HepG2 (cell line): Measurements from ENCODE around the gene ZNF624. TPM values are rescaled to one million over a fixed set of nuclear protein-coding genes. Genes with fewer than 3 reads are reported as not detected.
A peak's percentile ranks its signal among the peaks of the same experiment; 100 is the strongest.

ENCODE experiments used
- CC2D1A ChIP-seq: sonication (generic); formaldehyde crosslinking; IDR thresholded peaks from 2 replicates; pipeline ENCODE4 v1.8.1; 2023; ENCODE audit warnings: mild to moderate bottlenecking, missing genetic modification reagents
- ELF3 ChIP-seq: IDR thresholded peaks from 2 replicates; pipeline ENCODE4 v1.6.1; 2016; ENCODE audit warnings: missing genetic modification reagents, missing compliant biosample characterization
- MIER3 ChIP-seq: IDR thresholded peaks from 2 replicates; pipeline ENCODE4 v1.6.1; 2016; ENCODE audit warnings: missing compliant biosample characterization, borderline replicate concordance
- MXD4 ChIP-seq: IDR thresholded peaks from 2 replicates; pipeline ENCODE4 v1.6.1; 2016; ENCODE audit warnings: mild to moderate bottlenecking, missing biosample characterization, missing genetic modification reagents
- MXI1 ChIP-seq: IDR thresholded peaks from 3 replicates; pipeline ENCODE4 v1.6.1; 2012; ENCODE audit warnings: low read depth, low read length, inconsistent platforms, borderline replicate concordance
- NFIC ChIP-seq: IDR thresholded peaks from 2 replicates; pipeline ENCODE4 v1.6.1; 2012; ENCODE audit warnings: mild to moderate bottlenecking, low read length, inconsistent platforms
- RAD51 ChIP-seq: fragments of 450-650 bp; IDR thresholded peaks from 2 replicates; pipeline ENCODE4 v1.6.1; 2016; ENCODE audit warnings: borderline replicate concordance
- RBFOX2 ChIP-seq: fragments of 200-400 bp; formaldehyde crosslinking; IDR thresholded peaks from 2 replicates; pipeline ENCODE4 v1.6.1; 2017; ENCODE audit warnings: low read depth, mild to moderate bottlenecking, low read length
- RFXANK ChIP-seq: IDR thresholded peaks from 2 replicates; pipeline ENCODE4 v1.6.1; 2016
- RORA ChIP-seq: sonication (generic); formaldehyde crosslinking; IDR thresholded peaks from 2 replicates; pipeline ENCODE4 v1.5.0; 2020; ENCODE audit warnings: mild to moderate bottlenecking, missing genetic modification reagents, moderate library complexity
- SMC3 ChIP-seq: IDR thresholded peaks from 2 replicates; pipeline ENCODE4 v1.6.1; 2011; ENCODE audit warnings: low read length, improper control_type of control experiment
- TAF15 ChIP-seq: fragments of 200-400 bp; formaldehyde crosslinking; IDR thresholded peaks from one replicate; pipeline ENCODE4 v1.6.1; 2018; ENCODE audit warnings: mild to moderate bottlenecking, low read depth, low read length; ENCODE audit not compliant: poor library complexity, severe bottlenecking
- TARDBP ChIP-seq: sonication (generic); formaldehyde crosslinking; IDR thresholded peaks from 2 replicates; pipeline ENCODE4 v1.8.0; 2022; ENCODE audit warnings: mild to moderate bottlenecking, missing genetic modification reagents
- TEAD2 ChIP-seq: sonication (generic); formaldehyde crosslinking; IDR thresholded peaks from 2 replicates; pipeline ENCODE4 v1.9.0; 2021; ENCODE audit warnings: missing genetic modification reagents
- TGIF2 ChIP-seq: IDR thresholded peaks from 2 replicates; pipeline ENCODE4 v1.6.1; 2016; ENCODE audit warnings: control low read depth, missing compliant biosample characterization
- ZC3H4 ChIP-seq: sonication (generic); formaldehyde crosslinking; IDR thresholded peaks from 2 replicates; pipeline ENCODE4 v1.4.0; 2020; ENCODE audit warnings: missing genetic modification reagents, borderline replicate concordance
- ZNF12 ChIP-seq: sonication (generic); formaldehyde crosslinking; IDR thresholded peaks from 2 replicates; pipeline ENCODE4 v1.5.0; 2020; ENCODE audit warnings: missing genetic modification reagents
- ZNF33B ChIP-seq: sonication (generic); formaldehyde crosslinking; IDR thresholded peaks from 2 replicates; pipeline ENCODE4 v1.5.1; 2020; ENCODE audit warnings: mild to moderate bottlenecking, missing genetic modification reagents
- ZNF503 ChIP-seq: sonication (generic); formaldehyde crosslinking; IDR thresholded peaks from 2 replicates; pipeline ENCODE4 v1.4.0; 2020; ENCODE audit warnings: missing genetic modification reagents
- ZNF562 ChIP-seq: sonication (generic); formaldehyde crosslinking; IDR thresholded peaks from 2 replicates; pipeline ENCODE4 v1.8.0; 2022; ENCODE audit warnings: missing genetic modification reagents, borderline replicate concordance
- ZNF768 ChIP-seq: sonication (generic); formaldehyde crosslinking; IDR thresholded peaks from 2 replicates; pipeline ENCODE4 v1.4.0; 2020; ENCODE audit warnings: missing genetic modification reagents
- ZNF800 ChIP-seq: sonication (generic); formaldehyde crosslinking; IDR thresholded peaks from 2 replicates; pipeline ENCODE4 v1.4.0; 2020; ENCODE audit warnings: missing genetic modification reagents
- polyA plus RNA-seq, 8 experiments: library from polyadenylated mRNA; depleted of rRNA in 3 of 8; stranded (reverse) in 7 of 8; unstranded in 1 of 8; fragments of >200 nt; fragmentation: Illumina TruSeq in 4 of 8; extraction: Trizol in 4 of 8; gene quantifications; 2 replicates each; pipeline versions ENCODE4 v1.2.1 to v1.2.3, GENCODE V29; 2011 to 2016; ENCODE audit warnings: low read depth in 4 of 8, missing spikeins in 1 of 8, mixed read lengths in 1 of 8; ENCODE audit not compliant: insufficient read depth in 1 of 8
- total RNA-seq, 5 experiments: library from RNA; depleted of rRNA; stranded (reverse); fragments of >200 nt; fragmentation: Illumina TruSeq; extraction: Trizol; gene quantifications; 2 replicates each; pipeline ENCODE4 v1.2.3, GENCODE V29; 2016; ENCODE audit warnings: low read depth in 1 of 5
- TF ChIP-seq, protein P1 (sequence below): sonication (generic); formaldehyde crosslinking; IDR thresholded peaks from 2 replicates; pipeline ENCODE4 v1.4.0; 2020; ENCODE audit warnings: mild to moderate bottlenecking, missing genetic modification reagents
- TF ChIP-seq, protein P2 (sequence below): sonication (generic); formaldehyde crosslinking; IDR thresholded peaks from 2 replicates; pipeline ENCODE4 v1.4.0; 2020; ENCODE audit warnings: missing genetic modification reagents, mild to moderate bottlenecking, borderline replicate concordance

ZNF624 gene
- total and polyA plus RNA-seq, 2 of the 13 experiments (the other 11 are each of a cell fraction or from before 2014, with no cell fraction given): 0.75 to 3.5 TPM

- TF ChIP-seq, protein P1, sequence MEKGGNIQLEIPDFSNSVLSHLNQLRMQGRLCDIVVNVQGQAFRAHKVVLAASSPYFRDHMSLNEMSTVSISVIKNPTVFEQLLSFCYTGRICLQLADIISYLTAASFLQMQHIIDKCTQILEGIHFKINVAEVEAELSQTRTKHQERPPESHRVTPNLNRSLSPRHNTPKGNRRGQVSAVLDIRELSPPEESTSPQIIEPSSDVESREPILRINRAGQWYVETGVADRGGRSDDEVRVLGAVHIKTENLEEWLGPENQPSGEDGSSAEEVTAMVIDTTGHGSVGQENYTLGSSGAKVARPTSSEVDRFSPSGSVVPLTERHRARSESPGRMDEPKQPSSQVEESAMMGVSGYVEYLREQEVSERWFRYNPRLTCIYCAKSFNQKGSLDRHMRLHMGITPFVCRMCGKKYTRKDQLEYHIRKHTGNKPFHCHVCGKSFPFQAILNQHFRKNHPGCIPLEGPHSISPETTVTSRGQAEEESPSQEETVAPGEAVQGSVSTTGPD (CRISPR knock-in tag): peak; percentile 60; the same call in 1 of the 2 replicates
- TF ChIP-seq, protein P2, sequence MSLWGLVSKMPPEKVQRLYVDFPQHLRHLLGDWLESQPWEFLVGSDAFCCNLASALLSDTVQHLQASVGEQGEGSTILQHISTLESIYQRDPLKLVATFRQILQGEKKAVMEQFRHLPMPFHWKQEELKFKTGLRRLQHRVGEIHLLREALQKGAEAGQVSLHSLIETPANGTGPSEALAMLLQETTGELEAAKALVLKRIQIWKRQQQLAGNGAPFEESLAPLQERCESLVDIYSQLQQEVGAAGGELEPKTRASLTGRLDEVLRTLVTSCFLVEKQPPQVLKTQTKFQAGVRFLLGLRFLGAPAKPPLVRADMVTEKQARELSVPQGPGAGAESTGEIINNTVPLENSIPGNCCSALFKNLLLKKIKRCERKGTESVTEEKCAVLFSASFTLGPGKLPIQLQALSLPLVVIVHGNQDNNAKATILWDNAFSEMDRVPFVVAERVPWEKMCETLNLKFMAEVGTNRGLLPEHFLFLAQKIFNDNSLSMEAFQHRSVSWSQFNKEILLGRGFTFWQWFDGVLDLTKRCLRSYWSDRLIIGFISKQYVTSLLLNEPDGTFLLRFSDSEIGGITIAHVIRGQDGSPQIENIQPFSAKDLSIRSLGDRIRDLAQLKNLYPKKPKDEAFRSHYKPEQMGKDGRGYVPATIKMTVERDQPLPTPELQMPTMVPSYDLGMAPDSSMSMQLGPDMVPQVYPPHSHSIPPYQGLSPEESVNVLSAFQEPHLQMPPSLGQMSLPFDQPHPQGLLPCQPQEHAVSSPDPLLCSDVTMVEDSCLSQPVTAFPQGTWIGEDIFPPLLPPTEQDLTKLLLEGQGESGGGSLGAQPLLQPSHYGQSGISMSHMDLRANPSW (CRISPR knock-in tag): 0 out of 2 replicates have a peak, but pooled peaks have one; percentile 25
- no peak for TF ChIP-seq CC2D1A (CRISPR knock-in tag)
- TF ChIP-seq RAD51: no peak
- TF ChIP-seq MIER3: no peak
- TF ChIP-seq ZC3H4 (CRISPR knock-in tag): no peak
- TF ChIP-seq ZNF562 (CRISPR knock-in tag): no peak
- TF ChIP-seq TGIF2: no peak
- TF ChIP-seq ZNF800 (CRISPR knock-in tag): no peak; the same call in 1 of the 2 replicates
- peak; percentile 65; the same call in 1 of the 2 replicates for TF ChIP-seq ZNF768
- TF ChIP-seq RFXANK (CRISPR knock-in tag): no peak
- TF ChIP-seq TARDBP (CRISPR knock-in tag): peak; percentile 80
- peak; percentile 95 for TF ChIP-seq TAF15
- no peak for TF ChIP-seq ZNF33B
- no peak for TF ChIP-seq NFIC
- no peak; the same call in 2 of the 3 replicates for TF ChIP-seq MXI1
- TF ChIP-seq SMC3: no peak
- no peak; the same call in 1 of the 2 replicates for TF ChIP-seq TEAD2 (CRISPR knock-in tag)
- peak; percentile 94 for TF ChIP-seq RBFOX2
- TF ChIP-seq ZNF12 (CRISPR knock-in tag): 0 out of 2 replicates have a peak, but pooled peaks have one; percentile 51
- no peak; the same call in 1 of the 2 replicates for TF ChIP-seq MXD4 (CRISPR knock-in tag)
- 0 out of 2 replicates have a peak, but pooled peaks have one; percentile 10 for TF ChIP-seq ELF3
- 0 out of 2 replicates have a peak, but pooled peaks have one; percentile 27 for TF ChIP-seq ZNF503 (CRISPR knock-in tag)
- no peak for TF ChIP-seq RORA (CRISPR knock-in tag)
Measured at GRCh38 chr17:16653367-16654041, at the start of gene ZNF624 (continued).
